OCI-LY3 (cell line): Measurements from ENCODE around the gene ELAVL2.

Experiments
- H2AFZ ChIP-seq: fragments of 200-600, 300-600 bp; shearing (Covaris generic); 2 replicates; pipeline ENCODE4 v1.6.0; 2014; ENCODE audit warnings: antibody characterized with exemption, low read depth, low read length
- H3K27ac ChIP-seq: fragments of 200-600, 300-600 bp; sonication (generic); 2 replicates; pipeline ENCODE4 v1.5.1; 2014; ENCODE audit warnings: mild to moderate bottlenecking, low read length, moderate library complexity, mixed read lengths
- H3K27me3 ChIP-seq: fragments of 200-600, 300-600 bp; sonication (generic); 2 replicates; pipeline ENCODE4 v1.6.1; 2014; ENCODE audit warnings: low read depth, low read length, mixed read lengths
- H3K36me3 ChIP-seq: fragments of 200-600, 300-600 bp; sonication (generic); replicated peaks from 2 replicates; pipeline ENCODE3; 2014; ENCODE audit warnings: low read depth, low read length, mixed read lengths
- H3K4me1 ChIP-seq: fragments of 300-600, 200-600 bp; sonication (generic); 2 replicates; pipeline ENCODE4 v1.6.1; 2014; ENCODE audit warnings: low read length, mixed read lengths
- H3K4me2 ChIP-seq: fragments of 200-600, 300-600 bp; sonication (generic); 2 replicates; pipeline ENCODE4 v1.6.1; 2014; ENCODE audit warnings: low read length, mixed read lengths
- H3K4me3 ChIP-seq: fragments of 300-600, 200-600 bp; sonication (generic); 2 replicates; pipeline ENCODE4 v1.5.1; 2014; ENCODE audit warnings: antibody characterized with exemption, mild to moderate bottlenecking, low read length, moderate library complexity
- H3K79me2 ChIP-seq: fragments of 300-600, 200-600 bp; shearing (Covaris generic); 2 replicates; pipeline ENCODE4 v1.6.1; 2014; ENCODE audit warnings: mild to moderate bottlenecking, low read length, mixed read lengths
- H3K9ac ChIP-seq: fragments of 300-600, 200-600 bp; shearing (Covaris generic); 2 replicates; pipeline ENCODE4 v1.6.0; 2014; ENCODE audit warnings: mild to moderate bottlenecking, low read length, moderate library complexity
- H3K9me3 ChIP-seq: fragments of 200-600, 300-600 bp; shearing (Covaris generic); 2 replicates; pipeline ENCODE4 v1.6.1; 2014; ENCODE audit warnings: low read length, mixed read lengths; ENCODE audit not compliant: insufficient read depth
- H4K20me1 ChIP-seq: fragments of 200-600, 300-600 bp; sonication (generic); 2 replicates; pipeline ENCODE4 v1.6.1; 2016; ENCODE audit warnings: low read length, mixed read lengths; ENCODE audit not compliant: insufficient read depth
- EZH2phosphoT487 ChIP-seq: fragments of 200-600 bp; shearing (Covaris generic); IDR thresholded peaks from 2 replicates; pipeline ENCODE4 v1.6.1; 2018; ENCODE audit warnings: antibody characterized with exemption, mixed run types, low read depth
- TF ChIP-seq, protein P1 (sequence below): fragments of 200-600, 300-600 bp; sonication (generic); IDR thresholded peaks from 2 replicates; pipeline ENCODE4 v1.5.1; 2014; ENCODE audit warnings: antibody characterized with exemption, low read length, low read depth

ELAVL2 gene

GRCh38 chr9:23674016-23674585 lies 151.9 kb downstream of the ELAVL2 start:
- no peak overlapping the region for H3K4me2 ChIP-seq
- no peak overlapping the region for H3K9ac ChIP-seq
- H3K9me3 ChIP-seq = no peaks in the 10 kb centered on the region
- no peaks in the 10 kb centered on the region for H3K79me2 ChIP-seq
- no peak overlapping the region for H3K27ac ChIP-seq
- no peaks in the 10 kb centered on the region for H3K4me1 ChIP-seq
- H3K36me3 ChIP-seq = no peaks in the 10 kb centered on the region
- H3K4me3 ChIP-seq = no peak overlapping the region
- TF ChIP-seq, protein P1, sequence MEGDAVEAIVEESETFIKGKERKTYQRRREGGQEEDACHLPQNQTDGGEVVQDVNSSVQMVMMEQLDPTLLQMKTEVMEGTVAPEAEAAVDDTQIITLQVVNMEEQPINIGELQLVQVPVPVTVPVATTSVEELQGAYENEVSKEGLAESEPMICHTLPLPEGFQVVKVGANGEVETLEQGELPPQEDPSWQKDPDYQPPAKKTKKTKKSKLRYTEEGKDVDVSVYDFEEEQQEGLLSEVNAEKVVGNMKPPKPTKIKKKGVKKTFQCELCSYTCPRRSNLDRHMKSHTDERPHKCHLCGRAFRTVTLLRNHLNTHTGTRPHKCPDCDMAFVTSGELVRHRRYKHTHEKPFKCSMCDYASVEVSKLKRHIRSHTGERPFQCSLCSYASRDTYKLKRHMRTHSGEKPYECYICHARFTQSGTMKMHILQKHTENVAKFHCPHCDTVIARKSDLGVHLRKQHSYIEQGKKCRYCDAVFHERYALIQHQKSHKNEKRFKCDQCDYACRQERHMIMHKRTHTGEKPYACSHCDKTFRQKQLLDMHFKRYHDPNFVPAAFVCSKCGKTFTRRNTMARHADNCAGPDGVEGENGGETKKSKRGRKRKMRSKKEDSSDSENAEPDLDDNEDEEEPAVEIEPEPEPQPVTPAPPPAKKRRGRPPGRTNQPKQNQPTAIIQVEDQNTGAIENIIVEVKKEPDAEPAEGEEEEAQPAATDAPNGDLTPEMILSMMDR = no peak
- no peak for TF ChIP-seq EZH2phosphoT487
- H3K27me3 ChIP-seq = no peaks in the 10 kb centered on the region
- H2AFZ ChIP-seq = no peak overlapping the region
- H4K20me1 ChIP-seq = no peaks in the 10 kb centered on the region

GRCh38 chr9:23672151-23672550 lies 153.9 kb downstream of the ELAVL2 start:
- H3K9me3 ChIP-seq = no peaks in the 10 kb centered on the region
- TF ChIP-seq EZH2phosphoT487 = no peak
- TF ChIP-seq, protein P1 = no peak
- no peak overlapping the region for H2AFZ ChIP-seq
- no peak overlapping the region for H3K4me2 ChIP-seq
- H3K36me3 ChIP-seq = no peaks in the 10 kb centered on the region
- no peaks in the 10 kb centered on the region for H4K20me1 ChIP-seq
- H3K9ac ChIP-seq = no peak overlapping the region
- H3K27ac ChIP-seq = no peak overlapping the region
- H3K4me1 ChIP-seq = no peaks in the 10 kb centered on the region
- no peaks in the 10 kb centered on the region for H3K27me3 ChIP-seq
- H3K4me3 ChIP-seq = no peak overlapping the region
- H3K79me2 ChIP-seq = no peaks in the 10 kb centered on the region

DNA sequence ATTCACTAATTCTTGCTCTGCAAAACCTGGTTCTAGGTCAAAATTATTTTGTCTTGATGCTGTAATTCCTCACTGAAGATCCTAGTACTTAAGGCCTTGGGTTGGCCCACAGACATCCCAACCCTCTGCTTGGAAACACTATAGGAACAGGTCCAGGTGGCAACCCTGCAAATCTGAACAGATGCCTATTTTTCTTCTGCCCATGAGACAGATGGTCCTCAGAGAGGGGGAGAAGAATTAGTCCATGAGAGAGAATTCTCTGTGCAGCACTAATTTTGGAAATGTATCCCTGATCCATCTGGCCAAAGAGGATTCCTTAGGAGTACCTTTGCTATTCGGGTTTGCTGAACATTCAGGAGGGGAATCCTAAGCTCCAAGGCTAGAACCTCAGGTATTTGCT lies 156.3 kb downstream of the ELAVL2 start:
- no peaks in the 10 kb centered on the region for H3K4me1 ChIP-seq
- H4K20me1 ChIP-seq = no peaks in the 10 kb centered on the region
- H3K27ac ChIP-seq = no peak overlapping the region
- no peak overlapping the region for H3K4me3 ChIP-seq
- H3K27me3 ChIP-seq = no peaks in the 10 kb centered on the region
- no peak overlapping the region for H3K9ac ChIP-seq
- H3K36me3 ChIP-seq = no peaks in the 10 kb centered on the region
- H3K4me2 ChIP-seq = no peak overlapping the region
- no peaks in the 10 kb centered on the region for H3K9me3 ChIP-seq
- no peaks in the 10 kb centered on the region for H3K79me2 ChIP-seq
- no peak overlapping the region for H2AFZ ChIP-seq
- TF ChIP-seq, protein P1 = no peak
- TF ChIP-seq EZH2phosphoT487 = no peak

DNA sequence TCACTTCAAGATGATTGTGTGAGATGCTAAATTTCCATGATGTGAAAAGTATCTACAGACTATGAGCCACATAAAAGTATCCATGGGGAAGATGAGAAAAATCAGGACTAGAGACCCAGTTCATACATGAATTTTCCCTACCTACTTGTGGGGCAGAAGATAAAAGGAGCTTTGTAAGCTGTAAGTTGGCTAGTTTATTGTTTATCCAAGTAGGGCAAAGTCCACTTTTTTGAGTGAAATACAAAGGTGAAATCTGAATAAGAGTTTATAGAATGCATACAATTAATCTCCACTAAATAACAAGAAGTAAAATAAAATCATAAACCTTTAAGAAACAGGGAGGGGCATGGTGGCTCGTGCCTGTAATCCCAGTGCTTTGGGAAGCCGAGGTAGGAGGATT lies 160.4 kb downstream of the ELAVL2 start:
- Histone ChIP-seq H3K4me1 (no peaks in the 10 kb centered on the region), H3K79me2 (no peaks in the 10 kb centered on the region), H3K27me3 (no peaks in the 10 kb centered on the region), H3K9ac (no peak overlapping the region), H3K4me2 (no peak overlapping the region), H3K27ac (no peak overlapping the region), H3K4me3 (no peak overlapping the region), H2AFZ (no peak overlapping the region), H3K9me3 (no peaks in the 10 kb centered on the region), H4K20me1 (no peaks in the 10 kb centered on the region), H3K36me3 (no peaks in the 10 kb centered on the region)
- TF ChIP-seq, protein P1 = no peak
- no peak for TF ChIP-seq EZH2phosphoT487
